HG03280 (cell line): Measurements from ENCODE around the gene PGF.
A peak's percentile ranks its signal among the peaks of the same experiment; 100 is the strongest.
"Not testable (repeated sequence)": the region's sequence is repeated elsewhere in the genome, so short reads cannot be mapped to it uniquely, and the experiment has no call there.

Experiments
- ATAC-seq: cut with Tn5 transposase; IDR thresholded peaks from one replicate; pipeline ENCODE4 v1.9.1; 2021; ENCODE audit warnings: mild to moderate bottlenecking, moderate library complexity; ENCODE audit not compliant: unreplicated experiment

PGF gene

DNA sequence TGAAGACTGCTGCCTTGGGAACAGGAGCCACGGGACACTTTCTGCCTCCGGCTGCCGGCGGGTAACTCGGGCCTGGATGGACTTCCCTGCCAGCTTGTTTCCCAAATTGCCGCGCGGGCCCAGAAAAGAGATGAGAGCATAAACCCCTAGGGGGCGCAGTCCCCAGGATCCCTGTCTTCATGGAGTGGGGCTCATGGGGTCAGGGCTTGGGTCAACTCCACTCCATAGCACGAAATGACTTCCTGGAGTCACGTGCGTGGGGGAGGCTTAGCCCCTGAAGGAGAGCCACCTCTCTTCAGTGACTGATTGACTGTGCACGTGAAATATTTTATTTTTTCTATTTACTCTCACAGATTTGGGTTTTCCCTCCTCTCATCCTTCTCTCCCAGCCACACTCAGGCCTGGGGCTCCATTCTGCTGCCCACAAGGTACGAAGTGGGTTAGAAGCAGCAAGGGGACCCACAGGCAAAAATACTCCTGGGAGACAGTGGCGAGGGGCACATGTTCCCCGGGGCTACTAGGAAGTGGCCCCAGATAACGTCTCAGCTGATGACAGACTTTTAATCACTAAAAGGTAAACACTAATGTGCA lies 10.0 kb downstream of the PGF start:
- ATAC-seq = no peak

DNA sequence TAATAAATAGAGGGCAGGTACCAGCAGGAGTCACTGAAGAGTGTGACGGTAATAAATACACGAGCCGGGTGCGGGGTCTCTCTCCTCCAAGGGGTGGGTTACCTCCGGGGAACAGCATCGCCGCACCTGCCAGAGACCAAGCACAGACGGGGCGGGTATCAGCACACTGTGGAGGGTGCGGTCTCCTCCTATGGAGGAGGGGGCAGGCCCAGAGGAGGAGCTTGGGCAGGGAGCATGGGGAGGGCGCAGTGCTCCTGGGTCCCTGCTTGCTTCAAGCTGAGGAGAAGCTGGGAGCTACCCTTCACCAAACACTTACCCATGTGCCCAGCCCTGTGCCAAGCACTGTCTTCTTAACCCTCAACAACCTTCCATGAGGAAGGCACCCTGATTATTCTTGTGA lies 12.8 kb downstream of the PGF start:
- no peak for ATAC-seq

DNA sequence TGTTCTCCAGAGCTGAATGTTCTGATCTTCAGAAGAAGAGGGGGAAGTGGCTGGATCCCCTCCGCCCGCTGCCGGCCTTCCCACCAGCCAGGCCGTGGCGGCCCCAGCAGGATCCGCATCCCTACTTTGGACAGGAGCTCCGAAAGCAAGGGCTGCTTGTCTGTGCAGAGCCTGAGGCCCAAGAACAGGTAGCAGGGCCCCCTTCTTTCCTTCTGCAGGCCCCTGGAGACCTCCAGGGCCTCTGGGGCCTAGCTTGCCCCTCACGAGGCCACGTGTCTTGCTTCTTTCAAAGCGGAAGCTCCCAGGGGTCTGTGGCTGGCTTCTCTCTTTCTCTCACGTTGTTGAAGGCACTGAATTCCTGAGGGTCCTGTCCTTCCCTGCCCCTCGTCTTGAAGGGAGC lies 13.2 kb downstream of the PGF start:
- ATAC-seq = peak; percentile 10

DNA sequence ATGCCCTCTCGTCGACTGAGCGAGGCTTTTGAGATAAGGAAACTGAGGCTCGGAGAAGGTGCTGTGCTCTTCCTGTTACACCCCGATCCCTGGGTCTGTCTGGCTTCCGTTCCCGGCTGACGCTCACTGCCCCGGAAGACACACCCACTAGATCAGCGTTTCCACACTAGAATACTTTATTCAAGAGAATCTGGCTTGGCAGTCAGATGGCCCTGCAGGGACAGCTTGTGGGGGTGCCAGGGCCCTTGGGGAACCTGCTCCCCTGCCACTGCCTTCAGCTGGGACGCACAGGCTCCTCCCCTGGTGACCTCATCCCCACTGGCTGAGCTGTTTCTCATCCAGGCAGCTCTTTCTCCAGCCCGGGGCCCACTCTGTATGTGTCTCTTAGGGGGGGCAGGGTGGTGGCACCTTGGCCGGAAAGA lies 13.7 kb downstream of the PGF start:
- peak; percentile 65 for ATAC-seq

DNA sequence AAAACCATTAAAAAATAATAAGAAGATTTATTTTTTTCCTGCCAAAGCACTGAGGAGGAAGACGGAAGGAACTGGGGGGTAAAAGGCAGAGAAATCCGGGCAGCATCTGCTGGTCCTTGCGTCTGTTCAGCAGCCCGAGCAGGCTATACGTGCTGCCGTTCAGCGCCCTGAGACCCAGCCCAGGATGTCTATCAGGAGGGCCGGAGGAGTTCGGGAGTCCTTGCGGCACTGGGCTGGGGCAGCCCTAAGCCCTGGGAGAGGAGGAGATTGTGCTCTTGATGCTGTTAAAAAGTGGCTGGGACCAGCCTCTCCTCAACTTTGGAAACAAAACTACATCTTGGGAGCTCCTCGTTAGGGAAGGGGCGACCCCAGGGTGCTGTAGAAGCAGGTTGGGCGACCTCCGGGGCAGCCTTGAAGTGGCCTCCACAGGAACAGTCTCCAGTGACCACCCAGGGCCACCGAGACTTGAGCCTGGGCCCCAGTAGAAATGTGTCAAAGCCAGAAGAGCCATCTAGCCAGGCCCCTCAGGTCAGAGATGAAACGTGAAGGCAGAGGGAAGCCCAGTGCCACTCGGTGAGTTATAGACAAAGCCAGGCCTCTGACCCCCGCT lies 14.3 kb downstream of the PGF start:
- ATAC-seq = no peak

DNA sequence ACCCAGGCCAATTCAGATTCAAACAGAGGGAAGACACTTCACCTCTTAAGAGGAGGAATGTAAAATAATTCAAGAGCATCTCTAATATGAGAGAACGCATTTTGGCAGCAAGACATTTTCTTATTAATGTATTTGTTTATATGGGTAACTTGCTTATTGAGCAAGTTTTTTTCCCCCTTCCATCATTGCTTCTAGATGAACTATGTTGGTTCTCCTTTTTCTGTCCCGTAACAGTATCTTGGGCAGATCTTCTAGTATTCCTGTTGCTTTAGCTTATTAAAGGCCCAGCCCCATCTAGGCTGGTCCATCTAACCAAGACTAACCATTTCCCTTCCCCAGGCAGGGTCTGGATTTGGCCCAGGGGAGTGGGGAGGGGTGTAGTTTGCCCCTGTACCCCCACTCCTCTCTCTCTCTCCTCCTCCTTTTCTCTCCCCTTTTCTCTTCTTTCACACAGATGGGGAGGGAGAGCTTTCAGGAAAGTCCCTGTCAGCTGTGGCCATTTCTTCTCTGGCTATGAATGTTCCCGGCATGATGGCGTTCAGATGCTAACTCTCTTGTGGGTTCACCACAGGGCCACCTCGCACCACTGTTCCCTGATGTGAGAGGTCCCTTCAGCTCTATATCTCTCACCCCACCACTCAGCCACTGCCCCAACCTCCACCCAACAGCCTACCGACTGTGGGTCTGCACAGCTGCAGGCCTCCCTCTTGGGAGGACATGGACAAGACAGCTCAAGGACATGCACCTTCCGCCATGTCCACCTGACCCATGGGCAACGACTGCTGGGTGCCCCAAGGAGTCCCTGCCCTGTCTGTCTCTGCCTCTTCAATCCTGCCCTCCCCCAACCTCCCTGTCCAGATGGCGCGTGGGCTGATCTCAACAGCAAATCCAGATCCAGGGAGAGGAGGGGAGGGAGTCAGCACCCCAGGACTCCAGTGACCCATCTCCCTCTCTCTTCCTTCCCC lies 16.6 kb downstream of the PGF start:
- no peak for ATAC-seq

DNA sequence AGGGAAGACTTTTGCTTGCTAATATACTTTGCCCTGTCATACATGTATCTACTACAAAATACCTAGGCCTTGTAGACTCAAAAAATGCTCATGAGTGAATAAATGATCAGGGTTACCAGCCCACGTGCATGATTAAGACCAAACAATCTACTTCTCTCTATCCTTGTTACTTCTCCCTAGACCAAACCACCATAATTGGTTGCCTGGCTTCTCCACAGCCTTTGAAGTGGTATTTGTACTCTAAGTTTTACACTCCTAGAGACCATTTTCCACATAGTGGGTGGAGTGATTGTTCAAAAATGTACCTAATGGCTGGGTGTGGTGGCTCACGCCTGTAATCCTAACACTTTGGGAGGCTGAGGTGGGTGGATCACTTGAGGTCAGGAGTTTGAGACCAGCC lies 18.2 kb downstream of the PGF start:
- ATAC-seq = no peak

DNA sequence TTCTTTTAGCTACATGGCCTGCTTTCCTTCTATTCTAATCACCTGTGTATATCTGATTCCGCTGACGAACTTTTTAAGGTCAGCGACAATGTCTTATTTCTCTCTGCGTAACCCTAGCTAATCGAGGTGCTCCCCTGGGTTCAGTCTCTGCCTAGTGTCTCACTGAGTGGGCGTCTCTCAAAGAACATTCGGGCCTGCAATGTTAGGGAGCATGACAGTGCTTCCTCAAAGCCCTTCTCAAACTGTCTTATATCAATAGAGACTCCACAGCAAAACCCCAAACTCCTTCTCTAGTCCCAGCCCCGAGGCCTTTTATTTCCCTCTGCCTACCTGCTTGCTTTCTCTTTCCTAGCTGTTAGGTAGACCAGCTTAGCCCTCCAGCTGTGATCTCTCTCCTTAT lies 18.7 kb downstream of the PGF start:
- ATAC-seq = no peak

DNA sequence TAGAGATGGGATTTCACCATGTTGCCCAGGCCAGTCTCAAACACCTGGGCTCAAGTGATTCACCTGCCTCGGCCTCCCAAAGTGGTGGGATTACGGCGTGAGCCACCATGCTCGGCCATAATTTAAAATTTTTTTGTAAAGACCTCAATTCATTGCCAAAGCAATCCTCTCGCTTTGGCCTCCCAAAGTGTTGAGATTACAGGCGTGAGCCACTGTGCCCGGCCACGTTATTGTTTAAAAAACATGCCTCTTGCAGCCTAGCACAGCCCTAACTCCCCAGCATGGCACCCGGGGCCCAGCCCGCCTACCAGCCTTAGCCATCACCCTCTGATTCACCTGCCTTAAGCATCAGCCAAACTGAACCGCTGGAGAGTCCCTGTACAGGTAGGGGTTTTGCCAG lies 19.2 kb downstream of the PGF start:
- ATAC-seq = no peak

DNA sequence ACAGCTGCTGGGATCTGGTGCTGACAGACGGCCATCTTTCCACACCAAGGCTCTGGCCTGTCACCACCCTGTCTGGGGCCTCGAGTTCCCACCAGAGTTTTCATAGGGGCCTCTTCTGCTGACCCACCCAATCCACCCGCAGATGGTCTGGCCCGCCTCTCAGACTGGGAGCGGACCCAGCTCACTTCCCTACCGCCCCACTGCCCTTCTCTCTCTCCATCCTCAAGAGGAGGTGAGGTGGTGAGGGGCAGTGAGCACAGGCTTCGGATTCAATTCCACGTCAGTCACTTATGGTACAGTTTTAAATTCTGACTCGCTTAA lies 20.1 kb downstream of the PGF start:
- ATAC-seq = no peak

DNA sequence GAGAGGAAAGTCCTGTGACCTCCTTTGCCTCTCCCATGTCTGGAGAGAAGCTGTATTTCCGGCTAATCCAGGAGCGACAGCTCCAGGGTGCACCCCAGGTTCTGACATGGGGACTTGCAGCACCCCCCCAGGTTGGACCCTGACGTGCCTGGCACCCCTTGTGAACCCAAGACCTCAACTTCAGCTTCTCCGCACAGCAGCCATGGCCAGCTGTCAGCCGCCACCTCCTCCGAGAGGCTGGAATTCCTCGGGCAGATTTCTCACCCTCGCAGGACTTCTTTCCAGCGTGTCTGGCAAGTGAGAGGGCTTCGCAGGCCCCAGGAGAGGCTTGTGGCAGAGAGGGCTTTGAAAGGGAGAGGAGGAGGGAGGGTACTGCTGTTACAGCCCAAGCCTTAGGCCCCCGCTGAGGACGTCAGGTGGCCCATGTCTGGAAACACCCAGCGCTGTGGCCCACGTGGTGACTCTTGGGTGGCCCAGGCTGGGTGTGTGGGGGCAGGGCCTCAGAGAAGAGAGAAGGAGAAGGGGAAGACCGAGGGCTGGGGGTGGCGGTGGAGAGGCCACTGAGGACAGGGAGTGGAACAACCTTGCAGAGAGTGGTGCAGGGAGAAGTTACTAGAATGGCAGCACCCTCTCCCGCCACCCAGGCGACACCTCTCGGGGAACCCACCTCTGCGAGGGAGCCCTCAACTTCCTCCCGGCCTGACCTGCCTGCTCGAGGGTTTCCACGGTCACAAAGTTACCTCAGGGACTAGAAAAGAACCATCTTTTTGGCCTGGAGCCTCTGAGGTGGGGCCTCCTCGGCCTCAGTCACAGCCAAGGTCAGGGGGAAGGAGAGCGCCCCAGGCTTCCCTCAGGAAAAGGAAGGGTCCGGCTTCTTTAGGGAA lies 20.7 kb downstream of the PGF start:
- no peak for ATAC-seq

DNA sequence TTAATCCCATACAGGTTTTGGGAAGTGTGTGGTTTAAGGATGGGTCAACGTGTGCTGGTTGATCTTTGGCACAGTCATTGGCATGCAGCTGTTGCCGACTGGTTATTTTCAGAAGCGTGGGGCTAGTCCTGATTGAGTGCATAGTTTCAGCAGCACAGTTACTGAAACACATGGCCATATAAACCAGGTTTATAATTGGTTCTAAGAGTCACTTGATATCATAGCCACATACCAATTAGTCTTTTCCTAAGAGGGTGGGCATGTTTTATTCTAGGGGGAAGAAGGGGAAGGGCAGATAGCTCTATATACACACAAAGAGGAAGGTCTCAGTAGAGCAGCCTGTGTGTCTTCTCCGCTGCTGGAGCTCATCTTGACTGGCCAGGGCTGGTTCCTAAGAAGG lies 21.4 kb downstream of the PGF start:
- ATAC-seq = no peak

DNA sequence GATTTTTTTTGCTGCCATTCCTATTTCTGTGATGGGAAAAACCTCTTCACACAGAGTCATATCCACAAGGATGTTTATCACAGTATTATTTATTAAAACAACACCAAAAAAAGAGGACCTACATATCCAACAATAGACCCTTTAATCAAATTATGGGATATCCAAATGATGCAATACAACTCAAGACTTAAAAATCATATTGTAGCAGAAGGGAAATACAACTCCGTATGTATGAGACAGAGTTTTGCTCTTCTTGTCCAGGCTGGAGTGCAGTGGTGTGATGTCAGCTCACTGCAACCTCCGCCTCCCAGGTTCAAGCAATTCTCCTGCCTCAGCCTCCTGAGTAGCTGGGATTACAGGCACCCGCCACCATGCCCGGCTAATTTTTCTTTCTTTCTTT lies 22.5 kb downstream of the PGF start:
- ATAC-seq = not testable (repeated sequence)

DNA sequence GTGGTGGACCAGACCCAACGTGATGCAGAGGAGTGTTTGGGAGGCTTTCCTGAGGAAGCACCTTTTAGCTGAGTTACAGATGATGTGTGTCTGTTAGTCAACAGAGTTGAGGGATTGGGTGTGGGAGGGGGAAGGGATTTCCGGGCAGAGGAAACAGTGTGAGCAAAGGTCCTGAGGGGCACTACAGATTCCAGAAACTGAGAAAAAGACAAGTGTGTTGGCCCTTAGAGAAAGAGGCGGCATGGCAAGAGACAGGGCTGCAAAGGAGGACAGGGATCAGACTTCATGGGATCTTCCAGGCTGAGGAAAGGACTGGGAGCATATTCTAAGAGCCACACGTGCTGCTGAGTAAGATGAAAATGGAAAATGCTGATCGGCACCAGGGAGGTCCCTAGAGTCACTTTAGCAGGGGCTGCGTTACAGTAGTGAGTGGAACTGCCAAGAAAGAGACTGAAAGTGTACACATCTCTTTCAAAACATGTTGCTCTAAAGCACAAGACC lies 22.9 kb downstream of the PGF start:
- no peak for ATAC-seq

DNA sequence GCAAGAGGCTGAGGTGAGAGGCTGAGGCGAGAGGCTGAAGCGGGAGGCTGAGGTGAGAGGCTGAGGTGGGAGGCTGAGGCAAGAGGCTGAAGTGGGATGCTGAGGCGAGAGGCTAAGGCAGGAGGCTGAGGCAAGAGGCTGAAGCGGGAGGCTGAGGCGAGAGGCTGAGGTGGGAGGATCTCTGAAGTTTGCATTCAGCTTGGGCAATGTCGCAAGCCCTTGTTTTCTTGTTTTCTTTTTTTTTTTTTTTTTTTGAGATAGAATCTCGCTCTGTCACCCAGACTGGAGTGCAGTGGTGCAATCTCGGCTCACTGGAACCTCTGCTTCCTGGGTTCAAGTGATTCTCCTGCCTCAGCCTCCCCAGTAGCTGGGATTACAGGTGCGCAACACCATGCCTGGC lies 23.7 kb downstream of the PGF start:
- not testable (repeated sequence) for ATAC-seq

DNA sequence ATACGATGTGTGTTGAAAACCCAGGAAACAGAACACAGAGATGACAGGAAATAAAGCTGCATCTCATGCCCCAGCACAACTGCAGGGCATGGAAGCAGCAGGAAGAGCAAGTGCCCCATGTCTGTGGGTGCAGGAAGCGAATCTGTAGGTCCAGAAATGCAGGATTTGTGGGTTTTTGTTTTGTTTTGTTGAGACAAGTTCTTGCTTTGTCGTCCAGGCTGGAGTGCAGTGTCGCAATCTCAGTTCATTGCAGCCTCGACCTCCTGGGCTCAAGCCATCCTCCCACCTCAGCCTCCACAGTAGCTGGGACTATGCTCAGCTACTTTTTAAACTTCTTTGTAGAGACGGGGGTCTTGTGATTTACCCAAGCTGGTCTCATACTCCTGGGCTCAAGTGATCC lies 26.2 kb downstream of the PGF start:
- no peak for ATAC-seq

DNA sequence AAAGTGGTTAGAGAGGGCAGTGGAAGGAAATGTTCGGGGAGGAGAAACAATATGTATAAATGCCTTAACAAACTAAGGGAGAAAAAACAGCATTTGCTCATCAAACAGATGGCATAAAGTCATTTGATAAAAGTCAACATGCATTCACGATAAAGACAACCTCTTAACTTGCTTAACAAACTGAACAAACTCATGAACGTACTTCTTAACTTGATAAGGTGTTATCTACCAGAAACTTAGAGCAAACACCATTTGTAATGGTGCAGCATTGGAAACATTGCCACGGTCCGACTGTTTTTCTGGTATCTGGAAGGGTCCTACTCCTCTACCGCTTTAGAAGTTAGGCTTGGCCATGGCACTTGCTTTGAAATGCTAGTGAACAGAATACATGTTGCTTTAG lies 28.2 kb downstream of the PGF start:
- no peak for ATAC-seq

DNA sequence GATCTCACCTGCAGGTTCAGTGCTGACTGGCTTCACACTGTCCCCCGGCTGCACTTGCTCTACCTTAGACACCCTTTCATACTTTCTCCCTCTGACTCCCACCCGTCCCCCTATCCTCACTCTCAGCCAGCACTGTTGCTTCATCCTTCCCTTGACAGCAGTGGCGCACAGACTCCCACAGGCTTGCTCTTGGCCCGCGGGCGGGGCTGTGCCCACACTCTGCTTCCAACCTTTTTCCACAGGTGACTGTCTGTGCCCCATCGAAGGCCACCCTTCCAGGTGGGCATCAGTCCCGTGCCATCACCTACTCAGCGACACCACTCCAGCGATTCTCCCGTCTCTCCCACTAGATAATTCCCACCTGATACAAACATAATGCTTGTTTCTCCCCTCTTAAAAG lies 31.3 kb downstream of the PGF start:
- ATAC-seq = no peak

DNA sequence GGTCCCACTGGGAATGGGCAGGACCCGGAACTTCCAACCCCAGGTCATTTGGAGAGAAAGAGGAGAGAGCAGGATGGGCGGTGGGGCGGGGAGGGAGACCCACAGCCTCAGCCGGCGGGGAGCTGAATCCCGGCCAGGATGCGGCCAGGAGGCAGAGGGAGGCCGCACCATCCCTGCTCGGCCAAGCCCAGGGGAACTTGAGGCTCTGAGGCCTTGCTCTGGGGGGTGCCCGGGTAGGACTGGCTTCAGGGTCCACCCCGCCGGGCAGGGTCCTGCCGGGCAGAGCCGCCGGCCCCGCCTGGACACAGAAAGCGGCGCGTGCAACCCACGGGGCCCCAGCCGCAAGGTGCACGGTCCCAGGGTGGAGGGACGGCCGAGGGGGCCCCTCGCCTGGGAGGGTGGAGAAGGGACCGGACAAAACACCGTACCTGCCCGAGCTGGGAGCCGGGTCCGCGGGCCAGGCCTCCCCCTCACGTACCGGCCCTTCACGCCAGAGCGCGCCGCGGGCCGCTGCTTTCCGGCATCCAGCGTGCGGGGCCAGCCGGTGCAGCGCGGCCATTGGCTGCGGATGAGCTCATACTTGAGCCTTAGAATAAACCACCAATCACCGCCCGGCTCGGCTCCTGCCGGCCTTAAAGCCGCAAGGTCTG lies 32.5 kb downstream of the PGF start, which contains the start of gene RPS6KL1:
TSS of gene RPS6KL1 (minus strand) at position 509 of the 650 bp plus-strand sequence. CDS start 1,719 bp downstream, outside the sequence.
- ATAC-seq = peak; percentile 97

DNA sequence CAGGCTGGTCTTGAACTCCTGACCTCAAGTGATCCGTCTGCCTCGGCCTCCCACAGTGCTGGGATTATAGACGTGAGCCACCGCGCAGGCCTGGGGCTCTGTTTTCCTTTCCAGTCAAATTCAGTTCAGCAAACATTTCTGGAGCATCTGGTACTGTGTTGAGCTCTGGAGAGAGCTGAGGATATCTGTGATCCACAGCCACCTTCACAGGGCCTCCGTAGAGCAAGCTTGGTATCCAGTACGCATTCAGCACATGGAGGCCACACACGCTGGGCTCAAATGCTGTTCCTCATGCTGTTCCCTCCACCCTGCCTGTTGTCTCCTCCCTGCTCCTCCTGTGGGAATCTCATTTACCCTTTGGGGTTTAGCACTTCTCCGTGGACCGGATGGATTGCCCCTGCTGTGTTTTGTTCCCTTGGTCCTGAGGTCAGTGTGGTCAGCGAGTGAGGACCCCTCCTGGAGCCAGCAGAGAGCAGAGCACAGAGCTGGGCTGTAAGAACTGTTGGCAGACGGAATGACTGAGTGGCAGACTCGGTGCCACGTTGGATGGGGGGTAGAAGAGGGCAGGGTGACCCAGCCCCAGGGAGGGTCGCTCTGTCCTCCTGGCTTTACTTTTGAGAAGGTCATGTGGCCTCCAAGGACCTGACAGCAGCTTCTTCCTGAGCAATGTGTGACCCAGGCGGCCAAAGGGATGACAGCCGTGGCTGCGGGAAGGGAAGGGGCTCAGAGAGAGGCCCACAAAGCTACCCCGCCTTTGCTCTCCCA lies 33.2 kb downstream of the PGF start:
- no peak for ATAC-seq
